Heart left ventricle (tissue), 16 donors: ENCODE data around the gene CRYZL1. TPM values are rescaled to one million over a fixed set of nuclear protein-coding genes. Genes with fewer than 3 reads are reported as not detected.

ENCODE experiments used
- ATAC-seq, 4 donors: fragments of 200-7000 bp; cut with Tn5 transposase; one replicate each; pipeline ENCODE4 v1.9.1; 2020 to 2022; ENCODE audit warnings: moderate library complexity in 4 of 4, mild to moderate bottlenecking in 3 of 4, moderate number of reproducible peaks in 1 of 4
- DNase-seq, 5 donors: peaks; one replicate each; pipeline ENCODE4 v3.0.0-alpha.2; 2020
- H3K27ac ChIP-seq, 12 donors: fragments of 200-600 bp; sonication (generic) in 4 of 12; one replicate each; pipeline versions ENCODE4 v1.5.0 to v1.8.0; 2016 to 2022; ENCODE audit warnings: mild to moderate bottlenecking in 2 of 12
- H3K27me3 ChIP-seq, 9 donors: fragments of 200-600 bp; sonication (generic) in 2 of 9; one replicate each; pipeline versions ENCODE4 v1.5.1 to v1.8.0; 2016 to 2022; ENCODE audit warnings: mild to moderate bottlenecking in 3 of 9
- H3K36me3 ChIP-seq, 9 donors: fragments of 200-600 bp; sonication (generic) in 2 of 9; one replicate each; pipeline versions ENCODE4 v1.5.0 to v1.8.0; 2018 to 2022; ENCODE audit warnings: mild to moderate bottlenecking in 2 of 9
- H3K4me1 ChIP-seq, 12 donors: fragments of 200-600 bp; sonication (generic) in 4 of 12; one replicate each; pipeline versions ENCODE4 v1.5.0 to v1.8.0; 2016 to 2022; ENCODE audit warnings: mild to moderate bottlenecking in 3 of 12
- H3K4me3 ChIP-seq, 12 donors: fragments of 200-600 bp; sonication (generic) in 4 of 12; one replicate each; pipeline versions ENCODE4 v1.5.0 to v1.8.0; 2017 to 2022; ENCODE audit warnings: mild to moderate bottlenecking in 9 of 12, moderate library complexity in 4 of 12
- H3K9me3 ChIP-seq, 12 donors: fragments of 200-600 bp; sonication (generic) in 4 of 12; one replicate each; pipeline versions ENCODE4 v1.5.0 to v1.8.0; 2016 to 2022; ENCODE audit warnings: mild to moderate bottlenecking in 1 of 12
- POLR2A ChIP-seq, 2 donors: fragments of 450-650 bp; IDR thresholded peaks; one replicate each; pipeline ENCODE4 v1.6.1; 2017; ENCODE audit warnings: antibody characterized with exemption in 2 of 2, mild to moderate bottlenecking in 2 of 2, moderate library complexity in 2 of 2
- WGBS, 4 donors: extraction: QIAGEN DNeasy Blood & Tissue Kit in 2 of 4; methylation state at CpG; one replicate each; pipeline versions ENCODE4 v1.1.5 to v1.1.7; 2013 to 2018; 5-methylcytosine and 5-hydroxymethylcytosine counted together
- intact Hi-C, 10 donors: fragments of 100-400 bp; cut with DNase I; formaldehyde crosslinking; loops; one replicate each; pipeline versions ENCODE4 v1.11.1 to v1.14.2; 2022
- polyA plus RNA-seq, 2 donors: library from polyadenylated mRNA; stranded (reverse); fragments of 200-250 nt; gene quantifications; one replicate each; pipeline ENCODE4 v1.2.3, GENCODE V29; 2013
- total RNA-seq, 9 donors: library from RNA; depleted of rRNA in 2 of 9; stranded (reverse); fragments of >200 nt in 2 of 9; fragmentation: NEBNext Ultra II Directional in 3 of 9; extraction: Animal tissue kit (Norgen Biotek cat#: 25700) in 3 of 9; gene quantifications; one replicate each; pipeline versions ENCODE4 v1.1.0 to v1.2.4, GENCODE V29; 2016 to 2023
- TF ChIP-seq, protein P1 (sequence below), 12 donors: fragments of 200-600 bp; sonication (generic) in 4 of 12; IDR thresholded peaks; one replicate each; pipeline versions ENCODE4 v1.5.0 to v1.8.0; 2018 to 2022; ENCODE audit warnings: antibody characterized with exemption in 12 of 12, mild to moderate bottlenecking in 5 of 12
- donor health status: ischemic (EF 13 %, LVEDD 7.1; RV severe dilation, severe dysfunction).
- donor health status: healthy with polysubstance abuse.
- donor health status: DM: no; HTN: yes; CAD: no.
- donor health status: DM: no; HTN: no; CAD: no.
- donor health status: ischemic (EF 25% LVEDD 6.9; RV normal size, moderate dysfunction).
- donor health status: ischemic (EF 25% LVEDD 5.7; RV mildly dilated, moderate dysfunction).
- donor health status: healthy.
- donor health status: DM: yes; HTN: yes; CAD: no.
- donor health status: ischemic (EF 35%, LVEDD 5.7; RV mildly dilated, moderate dysfunction).
- donor health status: nonischemic (EF 11% LVEDD 7.7; RV severe dilation, severe dysfunction).
- donor health status: DM: yes; HTN: yes; CAD: no.
- donor health status: PGD.
- donor health status: ischemic (EF 29% LVEDD 5.4; RV normal size, mild dysfunction).
- donor health status: nonischemic (EF 23%, LVEDD 6.1; RV moderate dilation, normal function).

CRYZL1 gene
- total and polyA plus RNA-seq, 11 donors = 15.2 to 33.8 (median 25.1) TPM

DNA sequence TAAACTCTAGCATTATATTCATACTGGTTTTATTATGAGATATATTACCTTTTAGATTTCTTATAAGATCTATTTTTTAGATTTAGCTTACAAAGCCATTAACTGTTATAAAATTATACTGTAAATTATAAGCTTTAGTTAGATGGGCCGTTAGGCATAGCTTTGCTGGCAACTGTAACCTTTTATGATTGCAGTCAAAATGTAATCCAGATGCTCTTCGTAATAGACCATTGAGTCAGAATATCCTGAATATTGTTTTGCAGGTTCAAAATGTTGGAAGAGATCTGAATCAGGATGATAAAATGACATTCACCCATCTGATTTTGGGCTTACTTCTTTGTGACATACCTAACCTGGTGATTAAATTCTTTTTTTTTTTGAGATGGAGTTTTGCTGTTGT is 21.7 kb upstream of the CRYZL1 start:
- TF ChIP-seq, protein P1, sequence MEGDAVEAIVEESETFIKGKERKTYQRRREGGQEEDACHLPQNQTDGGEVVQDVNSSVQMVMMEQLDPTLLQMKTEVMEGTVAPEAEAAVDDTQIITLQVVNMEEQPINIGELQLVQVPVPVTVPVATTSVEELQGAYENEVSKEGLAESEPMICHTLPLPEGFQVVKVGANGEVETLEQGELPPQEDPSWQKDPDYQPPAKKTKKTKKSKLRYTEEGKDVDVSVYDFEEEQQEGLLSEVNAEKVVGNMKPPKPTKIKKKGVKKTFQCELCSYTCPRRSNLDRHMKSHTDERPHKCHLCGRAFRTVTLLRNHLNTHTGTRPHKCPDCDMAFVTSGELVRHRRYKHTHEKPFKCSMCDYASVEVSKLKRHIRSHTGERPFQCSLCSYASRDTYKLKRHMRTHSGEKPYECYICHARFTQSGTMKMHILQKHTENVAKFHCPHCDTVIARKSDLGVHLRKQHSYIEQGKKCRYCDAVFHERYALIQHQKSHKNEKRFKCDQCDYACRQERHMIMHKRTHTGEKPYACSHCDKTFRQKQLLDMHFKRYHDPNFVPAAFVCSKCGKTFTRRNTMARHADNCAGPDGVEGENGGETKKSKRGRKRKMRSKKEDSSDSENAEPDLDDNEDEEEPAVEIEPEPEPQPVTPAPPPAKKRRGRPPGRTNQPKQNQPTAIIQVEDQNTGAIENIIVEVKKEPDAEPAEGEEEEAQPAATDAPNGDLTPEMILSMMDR (IDR thresholded peaks at IDR 0.05) = no peak
- TF ChIP-seq POLR2A (IDR thresholded peaks at IDR 0.05) = no peak
- H3K4me3 ChIP-seq = no peak overlapping the region
- no peak for ATAC-seq
- WGBS, 4 donors = 86 to 93% (median 90%) methylated on average over 2 of the region's 2 CpGs
- no peaks in the 10 kb centered on the region for H3K36me3 ChIP-seq
- no peak for DNase-seq
- H3K27me3 ChIP-seq = no peaks in the 10 kb centered on the region
- H3K4me1 ChIP-seq = peaks cover 0 to 40% (median 25%) of the 10 kb centered on the region in 12 donors
- no peak overlapping the region for H3K27ac ChIP-seq
- no peaks in the 10 kb centered on the region for H3K9me3 ChIP-seq
- intact Hi-C loops = no loop called here

DNA sequence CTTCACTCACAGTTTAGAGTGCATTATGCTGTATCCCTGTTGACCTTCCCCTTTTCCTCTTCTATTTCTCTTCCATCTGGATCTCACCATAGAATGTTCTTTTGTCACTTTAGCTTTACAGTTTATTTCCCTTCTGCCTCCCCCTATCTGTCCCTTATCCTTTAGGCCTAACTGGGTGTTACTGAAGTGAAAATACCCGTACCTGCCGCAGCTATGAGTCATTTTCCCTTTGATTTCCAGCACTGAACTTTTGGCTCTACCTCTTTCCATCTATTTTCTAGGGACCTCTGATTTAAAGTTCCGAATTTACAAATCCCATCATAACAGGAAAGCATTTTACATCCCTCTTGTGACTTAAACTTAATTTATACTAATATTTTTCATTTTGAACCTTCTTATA is 20.5 kb upstream of the CRYZL1 start:
- H3K4me1 ChIP-seq = peaks cover 0 to 39% (median 22%) of the 10 kb centered on the region in 12 donors
- intact Hi-C loops = no loop called here
- TF ChIP-seq, protein P1 (IDR thresholded peaks at IDR 0.05) = no peak
- no peak for TF ChIP-seq POLR2A (IDR thresholded peaks at IDR 0.05)
- DNase-seq (no peak), ATAC-seq (no peak)
- H3K4me3 ChIP-seq = no peak overlapping the region
- H3K27me3 ChIP-seq = no peaks in the 10 kb centered on the region
- H3K36me3 ChIP-seq = no peaks in the 10 kb centered on the region
- no peaks in the 10 kb centered on the region for H3K9me3 ChIP-seq
- H3K27ac ChIP-seq = no peak overlapping the region
- WGBS, 4 donors = 83 to 90% (median 88%) methylated on average over 3 of the region's 3 CpGs

DNA sequence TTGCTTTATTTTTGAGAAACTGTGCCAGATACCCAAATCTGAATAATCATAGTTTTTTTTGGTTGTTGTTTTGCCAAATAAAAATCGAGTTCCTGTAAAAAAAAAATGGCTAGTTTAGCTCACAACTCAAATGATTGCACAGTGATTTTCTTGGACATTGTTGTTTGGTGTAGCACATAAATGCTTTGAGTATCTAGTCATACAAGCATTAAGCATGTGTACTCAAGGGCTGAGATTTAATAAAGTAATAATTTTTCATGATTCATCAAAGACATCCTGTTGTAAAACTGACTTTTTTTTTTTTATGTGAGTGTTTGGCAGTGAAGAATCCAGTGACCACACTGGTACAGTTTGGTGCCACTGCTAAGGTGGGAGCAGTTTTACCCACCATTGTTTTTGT is 19.6 kb upstream of the CRYZL1 start:
- no peaks in the 10 kb centered on the region for H3K36me3 ChIP-seq
- no peak overlapping the region for H3K4me3 ChIP-seq
- peaks cover 0 to 42% (median 25%) of the 10 kb centered on the region in 12 donors for H3K4me1 ChIP-seq
- no peak for ATAC-seq
- no peak for DNase-seq
- H3K9me3 ChIP-seq = no peaks in the 10 kb centered on the region
- no peaks in the 10 kb centered on the region for H3K27me3 ChIP-seq
- TF ChIP-seq, protein P1 (IDR thresholded peaks at IDR 0.05) = no peak
- TF ChIP-seq POLR2A (IDR thresholded peaks at IDR 0.05) = no peak
- H3K27ac ChIP-seq = no peak overlapping the region
- WGBS, 4 donors = 82 to 94% (median 90%) methylated on average over 1 of the region's 1 CpG
- intact Hi-C loops = no loop called here

DNA sequence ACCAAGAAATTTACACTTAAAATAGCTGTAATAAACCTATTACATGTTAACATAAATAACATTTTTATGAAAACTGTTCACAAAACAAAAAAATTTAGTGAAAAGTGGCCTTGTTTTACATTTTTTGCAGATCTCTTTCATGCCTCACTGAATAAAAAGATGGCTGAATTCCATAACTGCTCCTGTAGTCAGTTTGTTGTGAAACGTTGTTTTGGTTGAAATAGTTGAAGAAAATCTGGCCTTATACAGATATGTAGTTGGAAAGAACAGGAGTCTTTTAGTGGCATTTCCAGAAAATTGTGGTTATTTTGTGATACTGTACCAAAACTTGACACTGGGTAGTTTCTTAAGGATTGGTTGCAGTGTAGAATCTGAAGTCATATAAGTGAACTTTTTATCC is 18.9 kb upstream of the CRYZL1 start:
- intact Hi-C loops = no loop called here

More for the DNA sequence above, 18.9 kb upstream of the CRYZL1 start:
- H3K36me3 ChIP-seq = no peaks in the 10 kb centered on the region
- WGBS, 4 donors = 60 to 76% (median 66%) methylated on average over 1 of the region's 1 CpG
- TF ChIP-seq POLR2A (IDR thresholded peaks at IDR 0.05) = no peak
- TF ChIP-seq, protein P1 (IDR thresholded peaks at IDR 0.05) = no peak
- H3K27ac ChIP-seq = peak overlapping the region in 3 of 12 donors; percentile 23 to 33 (median 31)
- DNase-seq (no peak), ATAC-seq (no peak)
- H3K4me1 ChIP-seq = peaks cover 0 to 50% (median 32%) of the 10 kb centered on the region in 12 donors
- H3K4me3 ChIP-seq = no peak overlapping the region
- no peaks in the 10 kb centered on the region for H3K27me3 ChIP-seq
- H3K9me3 ChIP-seq = no peaks in the 10 kb centered on the region
